ENCODE results near the gene ODAD2. TPM values are rescaled to one million over a fixed set of nuclear protein-coding genes. Genes with fewer than 3 reads are reported as not detected.

ODAD2 gene
- total RNA-seq, 4 donors from 2014 or later, result 0.19 to 0.29 TPM; not detected in 2

DNA sequence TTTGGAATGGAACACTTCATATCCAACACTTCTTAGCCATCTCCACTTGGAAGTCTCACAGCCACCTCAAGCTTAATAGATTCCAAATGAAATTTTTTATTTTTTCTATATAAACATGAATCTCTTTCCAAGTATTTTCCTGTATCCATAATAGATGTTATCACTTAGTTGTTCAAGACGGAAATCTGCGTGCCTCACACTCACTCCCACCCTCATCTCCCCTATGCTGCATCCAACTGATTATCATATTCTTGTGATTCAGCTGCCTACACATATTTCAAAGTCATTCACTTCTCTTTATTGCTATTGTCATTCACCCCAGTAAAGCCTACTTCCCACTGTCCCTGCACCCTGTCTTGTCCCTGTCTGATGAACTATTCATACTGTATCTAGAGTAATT is 183.0 kb downstream of the ODAD2 start:
- Histone ChIP-seq H3K4me1 (peaks cover 0 to 7% (median 3%) of the 10 kb centered on the region in 3 donors), H3K4me3 (no peak overlapping the region), H3K27me3 (peaks cover 0 to 3% (median 0%) of the 10 kb centered on the region in 4 donors), H3K9me3 (no peaks in the 10 kb centered on the region), H3K36me3 (no peaks in the 10 kb centered on the region), H3K27ac (no peak overlapping the region)
- intact Hi-C loops (cut with DNase I), result no loop called here
- no peak for DNase-seq
- TF ChIP-seq CTCF (IDR thresholded peaks at IDR 0.05) (no peak), POLR2A (IDR thresholded peaks at IDR 0.05) (no peak)
- 87 to 92% methylated on average over 2 of the region's 2 CpGs for WGBS, 2 donors

DNA sequence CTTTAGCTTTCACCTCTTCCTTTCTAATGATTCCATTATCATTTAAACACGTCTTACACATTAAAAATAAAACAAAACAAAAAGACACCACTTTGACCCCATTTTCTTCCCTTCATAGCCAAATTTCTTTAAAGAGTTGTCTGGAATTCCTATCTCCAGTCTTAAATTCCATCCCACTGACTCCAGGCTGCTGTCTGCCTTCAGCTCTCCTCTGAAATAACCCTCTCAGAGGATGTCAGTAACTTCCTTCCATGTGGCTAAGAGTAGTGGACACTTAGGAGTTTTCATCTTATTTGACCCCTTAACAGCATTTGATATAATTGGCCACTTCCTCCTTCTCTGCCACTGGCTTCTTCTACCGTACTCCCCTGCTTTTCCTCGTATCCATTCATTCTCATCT is 183.6 kb downstream of the ODAD2 start:
- Histone ChIP-seq H3K27ac (no peak overlapping the region), H3K9me3 (no peaks in the 10 kb centered on the region), H3K4me1 (peaks cover 0 to 5% (median 3%) of the 10 kb centered on the region in 3 donors), H3K36me3 (no peaks in the 10 kb centered on the region), H3K4me3 (no peak overlapping the region), H3K27me3 (peaks cover 0 to 3% (median 0%) of the 10 kb centered on the region in 4 donors)
- intact Hi-C loops (cut with DNase I), result no loop called here
- WGBS, 2 donors, result 71 to 74% methylated on average over 3 of the region's 3 CpGs
- no peak for DNase-seq
- TF ChIP-seq POLR2A (IDR thresholded peaks at IDR 0.05) (no peak), CTCF (IDR thresholded peaks at IDR 0.05) (no peak)

GRCh38 chr10:27805180-27805579 is 193.7 kb downstream of the ODAD2 start:
- no peak for DNase-seq
- intact Hi-C loops (cut with DNase I), result no loop called here
- Histone ChIP-seq H3K4me1 (no peaks in the 10 kb centered on the region), H3K27ac (no peak overlapping the region), H3K27me3 (peaks cover 0 to 8% (median 0%) of the 10 kb centered on the region in 4 donors), H3K36me3 (no peaks in the 10 kb centered on the region), H3K9me3 (no peaks in the 10 kb centered on the region), H3K4me3 (no peak overlapping the region)
- TF ChIP-seq POLR2A (IDR thresholded peaks at IDR 0.05) (no peak), CTCF (IDR thresholded peaks at IDR 0.05) (no peak)
- WGBS, 2 donors, result 63 to 69% methylated on average over 3 to 4 of the region's 4 CpGs

DNA sequence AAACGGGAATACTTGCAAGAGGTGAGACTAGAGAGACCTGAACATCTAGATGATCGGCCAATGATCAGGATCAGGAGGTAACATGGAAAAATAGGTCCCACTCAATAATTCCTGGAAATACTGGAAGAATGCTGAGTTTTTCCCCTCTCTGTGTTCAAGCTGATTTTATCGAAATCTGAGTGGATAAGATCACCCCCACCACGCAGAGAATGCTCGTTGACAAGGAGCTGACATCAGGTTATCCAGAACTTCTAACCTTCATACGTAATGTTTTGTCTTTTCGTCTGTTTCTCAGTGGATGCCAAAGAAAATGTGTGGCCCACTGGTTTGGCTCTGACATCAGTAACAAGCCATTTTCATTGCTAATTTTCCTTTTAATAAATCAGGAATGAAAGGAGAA is 194.7 kb downstream of the ODAD2 start:
- intact Hi-C loops (cut with DNase I), result no loop called here
- H3K9me3 ChIP-seq, result no peaks in the 10 kb centered on the region
- 76 to 86% methylated on average over 7 of the region's 7 CpGs for WGBS, 2 donors
- no peak for DNase-seq
- TF ChIP-seq CTCF (IDR thresholded peaks at IDR 0.05), result no peak
- no peak for TF ChIP-seq POLR2A (IDR thresholded peaks at IDR 0.05)
- H3K27me3 ChIP-seq, result peaks cover 0 to 8% (median 0%) of the 10 kb centered on the region in 4 donors
- no peak overlapping the region for H3K27ac ChIP-seq
- H3K4me1 ChIP-seq, result no peaks in the 10 kb centered on the region
- H3K36me3 ChIP-seq, result no peaks in the 10 kb centered on the region
- H3K4me3 ChIP-seq, result no peak overlapping the region

DNA sequence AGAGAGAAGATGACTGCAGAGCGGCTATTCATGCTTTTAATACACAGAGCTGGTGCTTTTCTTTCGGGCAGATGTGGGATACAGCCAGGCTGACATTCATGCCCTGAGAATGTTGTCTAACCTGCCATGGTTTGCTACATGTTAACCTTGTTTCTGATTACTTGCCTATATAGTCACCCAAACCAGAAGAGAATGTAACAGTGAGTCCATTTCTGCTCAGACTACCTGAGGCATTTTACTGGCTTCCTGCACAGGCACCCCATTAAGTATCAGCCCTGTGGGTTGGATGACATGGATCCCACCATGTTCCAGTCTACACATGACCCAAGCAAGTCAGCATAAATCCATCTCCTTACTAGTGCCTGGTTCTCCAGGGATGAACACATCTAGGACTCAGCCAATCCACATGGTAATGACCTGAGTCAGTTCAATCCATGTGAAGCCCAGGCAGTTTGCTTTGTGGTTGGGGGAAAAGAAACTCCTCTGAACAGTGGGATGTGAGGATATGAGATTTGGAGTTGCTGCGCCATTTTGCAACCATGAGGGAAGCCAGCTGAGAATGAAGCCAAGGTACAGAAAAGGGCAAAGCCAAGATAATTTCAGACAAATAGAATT is 197.6 kb downstream of the ODAD2 start:
- Histone ChIP-seq H3K36me3 (no peaks in the 10 kb centered on the region), H3K4me1 (no peaks in the 10 kb centered on the region), H3K9me3 (no peaks in the 10 kb centered on the region), H3K4me3 (no peak overlapping the region), H3K27ac (no peak overlapping the region), H3K27me3 (peaks cover 0 to 8% (median 0%) of the 10 kb centered on the region in 4 donors)
- intact Hi-C loops (cut with DNase I), result no loop called here
- DNase-seq, result no peak
- no peak for TF ChIP-seq POLR2A (IDR thresholded peaks at IDR 0.05)
- no peak for TF ChIP-seq CTCF (IDR thresholded peaks at IDR 0.05)
- 65 to 75% methylated on average over 3 of the region's 3 CpGs for WGBS, 2 donors

Data from esophagus squamous epithelium (tissue), 5 donors.